Measurements from ENCODE around the gene YIPF3.
"Not testable (repeated sequence)": the region's sequence is repeated elsewhere in the genome, so short reads cannot be mapped to it uniquely, and the experiment has no call there.

Gene YIPF3

GRCh38 chr6:43467265-43467664, 49.5 kb downstream of the YIPF3 start:
- DNase-seq, result not testable (repeated sequence)

DNA sequence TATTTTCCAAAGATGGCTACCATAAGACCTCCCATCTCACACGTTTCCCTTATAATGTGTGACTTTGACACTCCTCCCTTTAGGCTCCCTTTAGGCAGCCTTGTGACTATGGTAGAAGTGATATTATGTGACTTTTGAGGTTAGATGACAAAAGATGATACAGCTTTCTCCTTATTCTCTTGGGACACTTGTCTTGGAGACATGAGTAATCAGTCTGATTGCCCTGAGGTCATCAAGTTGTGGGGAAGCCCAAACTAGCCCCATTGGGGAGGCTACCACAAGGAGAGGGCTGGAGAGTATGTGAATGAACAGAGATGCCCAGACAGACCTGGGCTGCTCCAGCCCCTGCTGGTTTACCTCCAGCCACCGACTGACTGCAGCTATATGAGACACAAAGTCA, 50.8 kb downstream of the YIPF3 start:
- no peak for DNase-seq

GRCh38 chr6:43464337-43464736, 52.4 kb downstream of the YIPF3 start:
- no peak for DNase-seq

DNA sequence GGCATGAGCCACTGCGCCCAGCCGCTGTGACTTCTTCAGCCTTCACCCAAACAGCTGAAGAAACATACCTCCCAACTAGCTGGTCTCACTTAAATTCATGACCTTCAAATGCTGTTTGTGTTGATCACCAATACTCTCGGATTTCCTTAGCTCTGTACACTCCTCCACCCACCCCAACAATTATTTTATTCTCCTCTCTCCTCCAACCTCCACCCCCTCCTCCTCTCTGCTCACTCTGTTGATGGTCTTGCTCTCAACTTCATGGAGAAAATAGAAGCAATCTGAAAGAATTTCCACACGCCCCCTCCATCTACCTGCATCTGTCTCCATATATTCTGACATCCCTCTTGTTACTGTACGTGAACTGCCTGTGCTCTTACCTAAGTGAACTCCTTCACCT, 54.8 kb downstream of the YIPF3 start:
- no peak for DNase-seq

All from anterior cingulate cortex (tissue), 58 donors.